Hypothalamus (tissue), 51 donors: Measurements from ENCODE around the gene RPS29.
"Not testable (repeated sequence)": the region's sequence is repeated elsewhere in the genome, so short reads cannot be mapped to it uniquely, and the experiment has no call there.

ENCODE experiments used
- DNase-seq, 51 donors: peaks; one replicate each; lab custom pipeline; 2025; lab: John Stamatoyannopoulos, UW

Gene RPS29

GRCh38 chr14:49585803-49586672 lies at the start of gene RPS29:
Gene RPS29, minus strand, starts transcription at chr14:49586380. Its CDS starts 34 bp downstream, at chr14:49586346.
- DNase-seq, result peak; percentile 74 to 99 (median 92)

GRCh38 chr14:49634547-49635334 lies 48.6 kb upstream of the RPS29 start, which contains the start of gene DNAAF2:
Gene DNAAF2, minus strand, starts transcription at chr14:49635244. Its CDS starts 95 bp downstream, at chr14:49635149.
- DNase-seq, result peak in 42 of 51 donors; percentile 16 to 92 (median 55)

GRCh38 chr14:49633640-49634546 lies 47.7 kb upstream of the RPS29 start:
- peak; percentile 60 to 96 (median 89) for DNase-seq

- DNase-seq, result no peak
These were observed 38.0 kb upstream of the RPS29 start for GRCh38 chr14:49623941-49624839.

- no peak for DNase-seq
These were observed 37.2 kb upstream of the RPS29 start for GRCh38 chr14:49623387-49623786.

GRCh38 chr14:49622022-49622607 lies 35.9 kb upstream of the RPS29 start:
- no peak for DNase-seq

GRCh38 chr14:49621114-49621881 lies 35.1 kb upstream of the RPS29 start:
- peak in 35 of 51 donors; percentile 19 to 70 (median 51) for DNase-seq

- peak; percentile 77 to 99 (median 96) for DNase-seq
These were observed 34.3 kb upstream of the RPS29 start, which contains the start of the genes MGAT2 and RPL36AL for GRCh38 chr14:49620182-49621113. Gene MGAT2, plus strand, starts transcription at chr14:49620799. Its CDS starts 470 bp downstream, at chr14:49621269. Gene RPL36AL, minus strand, starts transcription at chr14:49620626. Its CDS starts 1,522 bp downstream, at chr14:49619104.

- DNase-seq, result no peak
These were observed 33.5 kb upstream of the RPS29 start for GRCh38 chr14:49619730-49620129.

GRCh38 chr14:49619273-49619672 lies 33.1 kb upstream of the RPS29 start:
- not testable (repeated sequence) for DNase-seq

GRCh38 chr14:49617852-49618519 lies 31.8 kb upstream of the RPS29 start:
- no peak for DNase-seq

- DNase-seq, result no peak
These were observed 29.6 kb upstream of the RPS29 start for GRCh38 chr14:49615776-49616175.

- DNase-seq, result no peak
These were observed 28.0 kb upstream of the RPS29 start for GRCh38 chr14:49614196-49614595.

- DNase-seq, result no peak
These were observed 26.5 kb upstream of the RPS29 start for GRCh38 chr14:49612671-49613070.

GRCh38 chr14:49612251-49612650 lies 26.1 kb upstream of the RPS29 start:
- DNase-seq, result no peak

GRCh38 chr14:49607583-49607982 lies 21.4 kb upstream of the RPS29 start:
- no peak for DNase-seq
